Measurements from ENCODE around the gene POFUT2. TPM values are rescaled to one million over a fixed set of nuclear protein-coding genes. Genes with fewer than 3 reads are reported as not detected.
A peak's percentile ranks its signal among the peaks of the same experiment; 100 is the strongest.

Gene POFUT2
- total RNA-seq, 1 donor from 2014 or later: 19.4 TPM

GRCh38 chr21:45296638-45297037 lies 8.9 kb upstream of the POFUT2 start:
- DNase-seq: no peak

GRCh38 chr21:45295576-45296365 lies 8.1 kb upstream of the POFUT2 start:
- no peak for DNase-seq

- peak; percentile 97 for DNase-seq
Observed at GRCh38 chr21:45294509-45295291, 7.0 kb upstream of the POFUT2 start.

DNA sequence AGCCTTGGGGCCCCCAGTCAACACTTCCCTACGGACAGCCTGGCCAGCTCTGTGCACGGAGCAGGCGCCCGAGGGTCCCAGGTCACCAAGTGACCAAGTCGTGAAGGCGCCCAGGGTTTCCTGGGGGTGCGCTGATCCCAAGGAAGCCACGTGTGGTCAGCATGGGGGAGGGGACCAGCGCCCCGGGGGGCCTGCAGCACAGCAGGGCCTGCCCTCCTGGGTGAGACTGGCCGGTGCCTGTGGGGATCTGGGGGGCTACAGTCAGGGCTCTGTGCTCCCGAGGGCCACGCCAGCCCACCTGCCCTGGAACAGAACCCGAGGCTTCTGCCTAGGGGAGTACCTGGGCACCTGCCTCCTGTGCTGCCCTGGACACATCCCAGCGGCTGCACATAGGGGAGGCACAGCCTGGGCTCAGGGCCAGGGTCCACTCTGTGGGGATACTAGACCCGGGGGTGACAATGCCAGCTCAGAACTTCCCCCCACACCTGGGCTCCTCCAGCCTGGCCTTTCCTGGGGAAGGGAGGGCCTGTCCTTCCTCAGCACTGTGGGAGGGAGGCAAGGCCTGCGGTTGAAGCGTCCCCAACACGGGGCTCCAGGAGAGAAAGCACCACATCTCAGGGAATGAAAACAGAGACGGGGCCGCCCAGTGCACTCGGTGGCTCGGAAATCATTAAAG lies 6.2 kb upstream of the POFUT2 start:
- DNase-seq: no peak

- DNase-seq: no peak
Observed at GRCh38 chr21:45293220-45293725, 5.6 kb upstream of the POFUT2 start.

DNA sequence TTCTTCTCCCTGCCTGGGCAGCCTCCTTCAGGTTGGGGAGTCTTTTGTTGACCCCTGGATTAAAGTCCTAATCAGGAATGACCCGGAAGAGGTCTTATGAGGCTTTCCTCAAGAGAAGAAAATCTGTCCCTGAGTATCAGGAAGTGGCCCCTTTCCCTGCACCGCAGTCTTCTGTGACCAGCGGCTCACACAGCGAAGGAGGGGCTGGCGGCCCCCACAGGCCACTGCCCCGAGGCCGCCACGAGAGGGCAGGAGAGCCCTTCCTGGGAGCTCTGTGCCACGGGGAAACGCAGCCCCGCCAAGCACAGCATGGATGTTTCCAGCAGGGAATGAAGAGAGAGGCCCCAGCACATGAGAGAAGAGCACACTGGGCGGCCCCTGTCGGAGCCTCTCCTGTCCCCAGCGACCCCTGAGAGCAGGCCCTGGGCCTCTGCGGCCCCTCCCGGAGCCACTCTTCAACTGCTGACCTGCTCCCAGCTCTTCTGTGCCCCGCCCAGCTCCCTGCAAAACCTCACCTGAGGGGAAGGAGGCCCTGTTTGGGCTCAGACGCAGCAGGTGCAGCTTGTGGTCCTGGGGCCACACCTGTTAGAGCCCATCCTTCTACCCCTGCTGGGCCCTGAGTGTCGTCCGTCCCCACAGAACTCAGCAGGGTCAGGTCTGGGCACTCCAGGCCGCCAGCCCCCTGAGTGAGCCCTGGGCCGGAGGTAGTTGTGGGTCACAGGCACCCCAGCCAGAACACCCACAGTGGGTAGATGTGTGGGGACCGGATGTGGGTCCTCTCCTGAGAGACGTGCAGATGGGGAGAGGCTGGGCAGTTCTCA lies 4.9 kb upstream of the POFUT2 start:
- DNase-seq: peak; percentile 91

DNA sequence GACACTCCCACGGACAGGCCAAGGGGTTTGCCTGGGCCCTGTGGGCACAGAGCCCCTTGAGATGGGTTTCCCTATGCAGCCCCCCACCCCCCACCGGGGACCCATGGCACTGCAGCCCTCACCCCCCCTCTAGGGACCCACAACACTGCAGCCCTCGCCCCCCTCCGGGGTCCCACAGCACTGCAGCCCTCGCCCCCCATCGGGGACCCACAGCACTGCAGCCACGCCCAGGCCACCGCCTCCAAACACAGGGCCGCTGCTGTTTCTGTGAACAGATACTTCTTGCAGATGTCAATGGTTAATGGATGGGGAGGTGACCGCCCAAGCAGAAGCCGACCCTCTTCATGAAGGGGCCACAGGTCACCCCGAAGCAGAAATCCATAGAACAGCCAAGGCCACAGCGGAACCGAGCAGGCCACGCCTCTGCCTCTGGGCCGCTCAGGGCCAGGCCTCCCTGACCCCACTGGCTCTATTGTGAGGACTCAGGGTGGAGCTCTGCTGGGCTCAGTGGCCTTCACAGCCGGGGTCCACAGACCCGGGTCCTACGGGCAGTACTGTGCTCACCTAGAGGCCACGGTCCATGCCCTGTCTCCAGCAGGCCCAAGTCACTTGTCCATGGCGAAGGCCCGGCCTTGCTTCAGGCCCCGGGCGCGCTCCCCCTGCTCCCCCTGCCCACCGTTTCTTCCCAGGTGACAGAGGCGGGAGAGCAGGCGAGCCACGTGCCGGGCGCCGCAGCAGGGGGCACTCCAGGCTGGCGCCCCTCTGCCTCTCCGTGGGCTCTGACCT lies 4.1 kb upstream of the POFUT2 start:
- no peak for DNase-seq

DNA sequence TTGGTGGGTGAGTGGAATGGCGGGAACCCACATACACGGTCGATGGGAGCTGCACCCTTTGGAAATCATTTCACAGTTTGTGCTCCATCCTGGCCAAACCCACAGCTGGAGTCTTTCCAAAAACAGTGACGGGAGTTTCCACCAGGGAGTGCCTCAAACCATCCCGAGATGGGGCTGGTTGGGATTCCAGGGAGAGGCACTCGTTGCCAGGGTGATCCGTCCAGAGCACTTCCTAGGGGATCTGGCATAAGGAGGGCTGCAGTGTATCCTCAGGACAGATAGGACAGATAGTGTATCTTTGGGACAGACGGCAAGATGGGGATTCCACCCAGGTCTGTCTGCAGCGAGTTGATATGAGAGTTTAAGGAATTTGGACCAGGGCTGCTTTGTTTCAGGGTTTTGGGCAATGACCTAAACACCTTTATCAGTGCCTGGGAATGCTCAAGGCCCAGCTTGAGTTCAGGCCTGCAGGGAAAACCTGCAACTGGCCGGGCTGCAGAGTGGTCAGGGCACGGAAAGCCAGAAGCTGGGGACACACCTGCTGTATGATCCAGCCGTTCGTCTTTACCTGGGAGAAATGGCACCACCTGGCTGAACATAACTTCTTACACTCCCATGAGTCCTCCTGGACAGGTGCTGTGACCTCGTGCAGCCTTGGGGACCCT lies 3.4 kb upstream of the POFUT2 start:
- peak; percentile 25 for DNase-seq

DNA sequence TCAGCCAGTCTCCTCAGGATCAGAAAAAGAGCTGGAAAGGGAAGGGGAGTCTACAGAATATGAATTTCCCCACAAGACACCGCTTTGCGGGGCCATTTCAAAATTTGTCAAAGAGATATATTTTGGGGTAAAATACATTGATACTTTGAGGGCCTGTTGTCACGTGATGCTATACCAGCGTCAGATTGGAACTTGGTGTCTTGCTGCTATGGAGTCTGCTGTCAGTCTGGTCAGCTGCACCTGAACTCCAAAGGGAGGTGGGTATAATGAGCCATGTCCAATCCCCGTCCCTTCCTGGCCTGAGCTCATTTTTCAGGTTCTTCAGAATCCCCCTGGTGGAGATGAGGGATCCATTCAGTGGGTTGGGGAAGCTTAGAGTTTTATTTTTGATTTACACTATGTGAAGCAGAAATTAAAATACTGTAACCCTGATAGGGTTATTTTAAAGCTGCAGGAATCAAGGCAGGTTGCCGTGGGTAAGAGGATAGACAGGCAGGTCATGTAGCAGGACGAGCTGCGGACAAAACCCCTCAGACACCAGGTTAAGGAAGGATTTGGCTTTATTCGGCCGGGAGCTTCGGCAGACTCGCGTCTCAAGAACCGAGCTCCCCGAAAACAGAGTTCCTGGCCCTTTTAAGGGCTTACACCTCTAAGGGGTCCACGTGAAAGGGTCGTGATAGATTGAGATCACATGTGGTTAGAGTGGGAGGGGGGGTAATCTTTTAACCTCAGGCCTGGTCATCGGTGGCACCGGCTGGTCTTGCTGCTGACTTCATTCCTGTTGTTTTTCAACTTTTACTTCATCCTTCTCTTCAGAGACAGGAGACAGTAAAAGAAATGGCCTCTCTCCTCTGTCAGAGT lies 2.2 kb upstream of the POFUT2 start:
- peak; percentile 50 for DNase-seq

- DNase-seq: no peak
Observed at GRCh38 chr21:45289134-45289533, 1.4 kb upstream of the POFUT2 start.

DNA sequence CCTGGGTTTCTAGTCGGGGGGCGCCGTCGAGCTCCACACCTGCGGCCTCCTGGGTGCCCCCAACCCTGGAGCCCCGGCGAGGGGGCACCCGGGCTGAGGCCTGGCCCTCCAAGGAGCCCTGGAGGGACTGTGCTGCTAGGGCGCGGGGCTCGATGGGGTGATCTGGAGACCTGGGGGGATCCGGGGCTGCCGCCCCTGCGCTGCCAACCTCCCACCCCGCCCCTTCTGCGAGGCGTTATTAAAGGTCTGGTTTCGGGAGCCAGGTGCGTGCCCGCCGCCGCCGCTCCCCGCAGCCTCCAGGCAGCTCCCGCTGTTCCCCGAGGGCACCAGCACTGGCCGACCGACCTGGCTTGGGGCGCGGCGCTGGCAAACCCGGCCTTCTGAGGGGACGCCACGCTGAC lies 746 bp upstream of the POFUT2 start:
- DNase-seq: no peak

DNA sequence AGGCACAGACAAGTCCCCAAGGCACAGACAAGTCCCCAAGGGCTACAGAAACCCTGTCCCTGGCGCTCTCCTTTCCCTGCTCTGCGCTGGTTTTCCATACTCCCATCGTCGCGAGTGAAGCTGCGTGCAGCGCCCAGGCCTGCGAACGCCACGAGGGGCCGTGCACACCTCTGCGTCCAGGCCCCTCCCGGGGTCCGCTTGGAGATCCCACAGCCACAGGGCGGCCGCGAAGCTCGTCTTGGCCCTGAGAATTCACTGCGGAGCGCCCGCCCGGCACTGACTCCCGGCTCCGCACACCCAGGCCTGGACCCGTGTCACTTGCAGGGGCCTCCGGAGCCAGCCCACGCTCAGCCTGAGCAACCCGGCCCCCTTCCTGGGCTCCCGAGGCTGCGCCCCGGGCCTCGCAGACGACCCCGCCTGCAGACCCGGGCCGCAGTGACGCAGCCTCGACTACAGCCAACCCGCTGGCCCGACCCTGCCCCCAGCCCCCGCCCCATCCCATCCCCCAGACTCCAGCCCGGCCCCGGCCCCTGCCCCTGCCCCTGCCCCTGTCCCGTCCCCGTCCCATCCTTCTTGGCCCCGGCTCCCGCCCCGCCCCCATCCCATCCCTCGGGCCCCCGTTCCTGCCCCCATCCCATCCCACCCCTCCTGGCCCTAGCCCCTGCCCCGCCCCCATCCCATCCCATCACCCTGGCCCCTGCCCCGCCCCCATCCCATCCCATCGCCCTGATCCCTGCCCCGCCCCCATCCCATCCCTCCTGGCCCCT lies 841 bp downstream of the POFUT2 start:
- DNase-seq: no peak

- DNase-seq: no peak
Observed at GRCh38 chr21:45285266-45285931, 2.3 kb downstream of the POFUT2 start.

DNA sequence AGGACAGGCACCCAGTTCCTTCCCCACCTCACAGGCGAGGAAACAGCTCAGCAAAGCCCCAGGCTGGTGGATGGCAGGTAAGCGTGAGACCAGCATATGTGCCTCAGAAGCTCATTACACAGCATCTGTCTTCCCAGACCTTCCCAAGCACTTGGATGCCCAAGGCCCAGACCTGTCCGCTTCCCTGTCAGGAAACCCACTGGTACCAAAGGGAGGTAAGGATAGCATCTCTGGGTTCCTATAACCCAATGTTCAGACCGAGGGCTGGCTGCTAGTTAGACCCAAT lies 3.3 kb downstream of the POFUT2 start:
- no peak for DNase-seq

DNA sequence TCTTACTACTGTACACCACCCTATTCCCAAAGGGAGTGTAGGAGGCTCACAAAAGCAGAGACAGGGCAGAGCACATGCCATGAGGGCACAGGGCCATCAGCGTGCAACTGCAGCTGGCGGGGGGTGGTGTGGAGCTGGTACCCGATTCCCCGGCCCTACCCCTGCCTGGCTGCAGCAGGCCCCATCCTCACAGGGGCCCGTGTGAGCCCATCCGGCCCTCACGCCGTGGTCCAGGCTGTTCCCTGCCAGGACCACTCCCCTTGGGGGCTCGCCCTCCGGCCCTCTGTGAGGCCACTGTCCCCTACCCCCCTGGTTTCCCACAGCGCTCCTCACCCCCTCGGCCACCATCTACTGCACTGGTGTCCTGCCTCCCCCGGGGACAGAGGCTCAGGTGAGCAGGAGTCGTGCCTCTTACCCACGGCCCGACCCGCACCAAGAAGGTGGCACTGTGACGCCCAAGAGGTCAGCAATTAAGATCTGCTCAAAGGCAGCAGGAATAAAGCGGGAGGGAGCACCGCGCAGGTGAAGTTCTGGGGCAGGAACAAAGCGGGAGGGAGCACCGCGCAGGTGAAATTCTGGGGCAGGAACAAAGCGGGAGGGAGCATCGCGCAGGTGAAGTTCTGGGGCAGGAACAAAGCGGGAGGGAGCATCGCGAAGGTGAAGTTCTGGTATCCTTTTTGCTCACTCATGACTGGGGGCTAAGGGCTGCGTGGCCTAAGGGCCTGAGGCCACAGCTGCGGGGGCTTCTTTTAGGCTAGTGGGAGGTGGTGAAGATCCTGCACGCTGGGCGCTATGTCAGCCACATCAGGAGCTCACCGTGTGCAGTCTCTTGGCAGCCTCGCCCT lies 3.9 kb downstream of the POFUT2 start:
- DNase-seq: no peak

DNA sequence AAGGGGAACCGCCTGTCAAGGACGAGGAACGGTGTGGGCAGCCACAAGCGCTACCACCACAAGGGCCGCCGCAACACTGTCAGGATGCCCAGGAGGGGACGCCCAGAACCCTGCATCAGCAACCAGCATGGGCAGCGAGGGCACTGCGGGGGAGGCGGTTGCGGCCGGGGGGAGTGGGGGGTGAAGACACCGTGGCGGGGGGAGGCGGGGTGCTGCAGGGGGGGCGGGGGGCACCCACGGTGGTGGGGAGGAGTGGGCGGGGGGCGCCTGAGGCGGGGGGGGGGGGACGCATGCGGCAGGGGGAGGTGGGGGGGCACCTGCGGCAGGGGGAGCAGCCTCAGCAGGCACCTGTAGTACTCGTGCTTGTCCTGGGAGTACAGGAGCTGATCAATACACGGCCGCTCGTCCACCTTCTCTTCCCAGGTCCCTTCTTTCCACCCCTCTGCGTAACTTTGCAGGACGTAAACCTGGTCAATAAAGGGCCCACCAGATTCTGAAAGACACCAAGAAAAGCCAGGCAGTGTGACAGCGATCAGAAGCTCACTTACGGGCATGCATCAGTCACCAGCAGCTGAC lies 4.6 kb downstream of the POFUT2 start:
- no peak for DNase-seq

DNA sequence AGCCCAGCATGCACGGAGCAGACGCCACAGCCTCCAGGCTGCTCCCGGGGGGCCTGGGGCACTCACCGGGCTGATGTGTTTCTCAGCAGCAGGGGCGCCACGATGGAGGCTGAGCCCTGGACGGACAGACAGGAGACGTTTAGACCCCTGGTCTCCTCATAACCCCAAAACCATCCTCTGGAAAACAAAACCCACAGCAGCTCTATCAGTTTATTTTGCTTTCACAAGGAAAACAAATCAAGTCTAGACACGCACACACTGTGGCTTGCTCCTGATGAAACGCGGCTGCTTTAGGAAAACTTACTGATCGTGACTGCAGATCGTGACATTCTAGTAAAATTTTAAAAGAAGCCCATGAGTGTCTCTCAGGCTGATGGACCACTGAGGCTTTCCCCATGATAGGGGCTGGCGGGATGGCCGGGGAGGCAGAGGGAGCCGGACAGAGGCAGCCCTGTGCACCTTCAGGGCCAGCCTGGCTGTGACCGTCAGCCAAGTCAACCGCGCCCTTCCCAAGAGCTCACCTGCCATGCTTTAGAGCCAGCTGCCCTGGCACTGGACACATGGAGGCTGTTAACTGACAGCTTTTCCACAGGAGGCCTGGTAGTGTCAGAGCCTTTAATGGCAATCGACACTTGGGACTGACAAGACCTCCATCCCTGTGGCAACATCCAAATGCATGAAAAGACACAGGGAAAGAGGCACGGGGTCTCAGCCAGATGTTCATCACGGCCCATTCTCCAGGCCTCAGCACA lies 5.2 kb downstream of the POFUT2 start:
- DNase-seq: no peak

Measured in dermis blood vessel endothelial cell (primary cell).